ENCODE results near the gene ZDHHC4.

- TF ChIP-seq CTCF (IDR thresholded peaks at IDR 0.05; ENCODE audit: borderline replicate concordance, extremely low read depth, low read length, poor library complexity, severe bottlenecking) (no peak), EZH2 (IDR thresholded peaks at IDR 0.05; ENCODE audit: borderline replicate concordance, low read depth, low read length, severe bottlenecking) (no peak)
These were observed 12.0 kb downstream of the ZDHHC4 start for GRCh38 chr7:6589151-6589828.

All from DND-41 (cell line).